Measurements from ENCODE around the gene FRMPD4.

The FRMPD4 gene

GRCh38 chrX:12307961-12308360, 169.7 kb downstream of the FRMPD4 start:
- DNase-seq = no peak

DNA sequence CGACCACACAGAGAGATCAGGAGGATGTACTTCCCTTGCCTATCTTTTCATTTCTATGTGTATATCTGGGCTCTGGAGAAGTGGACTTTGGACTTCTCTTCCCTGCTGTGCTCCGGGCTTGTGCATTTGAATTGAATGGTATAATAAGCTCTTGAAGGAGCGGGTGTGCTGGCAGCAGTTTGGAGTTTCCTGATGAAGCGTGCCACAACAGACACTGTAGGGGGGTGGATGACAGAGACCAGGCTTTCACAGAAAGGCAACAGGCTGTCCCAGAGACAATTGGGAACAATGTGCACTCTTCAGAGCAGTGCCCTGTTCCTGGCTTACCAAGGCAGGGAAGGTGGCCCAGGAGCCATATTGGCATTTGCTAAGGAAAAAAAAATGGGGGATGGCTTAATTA, 170.1 kb downstream of the FRMPD4 start:
- DNase-seq = no peak

DNA sequence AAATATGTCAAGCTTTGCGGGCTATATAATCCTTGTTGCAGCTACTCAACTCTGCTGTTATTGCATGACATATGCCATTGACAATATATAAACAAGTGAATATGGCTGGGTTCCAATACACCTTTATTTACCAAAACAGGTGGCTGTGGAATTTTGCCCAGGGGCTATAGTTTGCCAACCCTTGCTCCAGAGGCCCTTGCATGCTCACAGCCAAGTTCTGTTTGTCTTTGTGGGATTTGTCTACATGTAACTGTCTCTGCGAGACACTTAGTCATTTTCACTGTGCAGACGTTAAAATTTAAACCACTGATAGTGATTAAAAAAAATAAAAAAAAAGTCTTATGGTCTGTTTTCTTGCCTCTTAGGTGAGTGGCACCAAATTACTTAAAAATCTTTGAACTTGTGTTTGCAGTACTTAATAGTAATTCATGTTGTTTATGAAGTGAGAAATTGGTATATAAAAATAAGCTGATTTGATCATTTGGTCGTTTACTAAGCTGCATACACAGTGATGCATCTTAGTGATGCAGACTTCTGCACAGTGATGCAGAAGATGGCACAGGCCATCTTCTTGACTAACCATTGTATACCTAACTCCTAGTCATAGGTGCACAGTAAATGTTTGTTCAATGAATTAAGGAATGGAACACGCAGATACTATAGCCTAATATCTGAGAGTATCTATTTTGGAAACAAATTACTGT, 170.9 kb downstream of the FRMPD4 start:
- no peak for DNase-seq

GRCh38 chrX:12309744-12310076, 171.4 kb downstream of the FRMPD4 start:
- DNase-seq = no peak

DNA sequence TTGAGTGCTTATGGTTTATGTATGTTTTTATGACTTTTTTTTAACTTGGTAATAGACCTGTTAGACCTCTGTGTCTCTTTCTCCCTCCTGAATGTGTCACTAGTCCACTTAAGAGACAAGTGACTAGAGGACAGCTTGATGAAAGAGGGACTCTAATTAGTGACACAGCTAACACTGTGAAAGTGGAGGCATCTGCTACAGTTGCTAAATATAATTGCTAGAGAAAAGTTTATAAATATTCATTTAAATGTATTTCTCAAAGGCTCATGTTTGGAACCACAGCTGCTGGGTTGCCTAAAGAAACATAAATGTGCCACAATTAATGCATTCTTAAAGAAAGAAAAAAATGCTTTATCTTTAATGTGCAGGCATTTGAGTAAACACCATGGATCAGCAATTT, 176.4 kb downstream of the FRMPD4 start:
- DNase-seq = no peak

GRCh38 chrX:12315526-12315925, 177.3 kb downstream of the FRMPD4 start:
- no peak for DNase-seq

DNA sequence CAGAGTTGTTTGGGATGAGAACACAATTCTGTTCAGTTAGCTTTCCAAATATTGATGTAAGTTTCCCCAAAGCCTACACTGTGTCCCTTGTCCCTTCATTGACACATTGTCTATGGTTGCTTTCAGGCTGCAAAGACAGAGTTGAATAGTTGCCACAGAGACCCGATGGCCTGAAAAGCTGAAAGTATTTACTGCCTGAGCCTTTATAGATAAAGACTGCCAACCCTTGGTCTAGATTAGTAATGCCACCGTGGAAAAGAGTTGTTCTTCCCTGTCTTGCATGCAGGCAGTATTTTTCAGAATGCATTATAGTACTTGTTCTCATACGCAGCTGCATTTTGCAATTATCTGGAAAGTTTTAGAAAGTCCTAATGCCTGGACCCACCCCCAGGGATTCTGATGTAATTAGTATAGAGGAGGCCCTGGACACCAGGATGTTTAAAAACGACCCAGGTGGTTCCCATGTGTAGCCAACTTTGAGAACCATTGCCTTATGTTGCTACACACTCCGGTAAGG, 180.8 kb downstream of the FRMPD4 start:
- no peak for DNase-seq

GRCh38 chrX:12319992-12320391, 181.7 kb downstream of the FRMPD4 start:
- DNase-seq = no peak

GRCh38 chrX:12322031-12322430, 183.8 kb downstream of the FRMPD4 start:
- DNase-seq = no peak

DNA sequence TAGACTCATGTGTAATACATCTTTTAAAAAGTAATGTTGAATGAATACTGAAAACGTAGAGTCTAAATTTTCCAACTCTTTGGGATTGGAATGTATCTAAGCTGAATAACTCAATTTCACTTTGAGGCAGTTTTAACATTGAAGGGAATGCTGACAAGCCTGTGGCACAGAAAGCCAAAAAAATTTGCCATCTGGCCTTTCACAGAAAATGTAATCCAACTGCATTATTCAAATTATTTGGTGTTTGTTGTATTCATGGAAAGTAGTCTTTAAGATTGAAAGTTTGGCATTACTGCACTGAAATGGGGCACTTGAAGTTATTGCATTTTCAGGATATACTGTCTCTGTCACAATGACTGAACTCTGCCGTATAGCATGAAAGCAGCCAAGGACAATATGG, 186.9 kb downstream of the FRMPD4 start:
- no peak for DNase-seq

DNA sequence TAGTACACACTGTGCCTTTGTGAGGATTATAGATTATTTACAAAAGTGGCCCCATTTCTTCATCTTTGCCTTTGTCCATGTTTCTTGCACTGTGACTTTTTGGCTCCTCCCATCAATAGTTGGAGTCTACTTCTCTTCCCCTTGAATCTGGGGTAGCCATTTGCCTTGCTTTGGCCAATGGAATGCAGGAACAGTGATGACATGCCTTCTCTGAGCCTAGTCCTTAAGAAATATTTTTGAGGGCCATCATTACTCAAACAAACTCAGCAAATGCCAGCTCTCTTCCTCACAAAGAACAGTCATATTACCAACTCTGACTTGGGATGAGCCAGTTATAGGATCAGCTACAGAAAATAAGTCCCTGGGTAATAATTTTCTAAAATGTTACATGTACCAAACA, 189.6 kb downstream of the FRMPD4 start:
- no peak for DNase-seq

- no peak for DNase-seq
These were observed 191.2 kb downstream of the FRMPD4 start for GRCh38 chrX:12329476-12329875.

- no peak for DNase-seq
These were observed 192.6 kb downstream of the FRMPD4 start for GRCh38 chrX:12330841-12331240.

- DNase-seq = no peak
These were observed 194.6 kb downstream of the FRMPD4 start for GRCh38 chrX:12332786-12333347.

GRCh38 chrX:12339921-12340320, 201.6 kb downstream of the FRMPD4 start:
- DNase-seq = no peak

GRCh38 chrX:12344954-12345353, 206.7 kb downstream of the FRMPD4 start:
- DNase-seq = no peak

- DNase-seq = no peak
These were observed 210.9 kb downstream of the FRMPD4 start for GRCh38 chrX:12349201-12349600.

- no peak for DNase-seq
These were observed 214.6 kb downstream of the FRMPD4 start for GRCh38 chrX:12352922-12353321.

DNA sequence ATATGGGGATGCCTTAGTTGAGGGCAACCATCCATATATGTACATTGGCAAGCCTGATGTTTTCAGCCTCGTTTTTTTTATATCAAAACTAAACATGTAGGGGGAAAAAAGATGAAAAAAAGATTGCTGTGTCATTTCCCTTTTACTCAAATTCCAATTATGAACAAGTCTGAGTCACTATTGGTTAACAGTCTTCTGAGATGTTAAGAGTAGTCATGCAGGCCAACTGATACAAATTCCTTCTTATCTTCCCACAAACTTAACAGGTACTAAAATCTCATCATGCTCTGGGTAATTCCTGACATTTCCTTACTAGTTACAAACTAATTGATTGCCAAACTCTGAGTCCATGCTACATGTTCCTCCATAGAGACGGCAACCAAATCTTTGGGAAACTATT, 222.1 kb downstream of the FRMPD4 start:
- DNase-seq = no peak

DNA sequence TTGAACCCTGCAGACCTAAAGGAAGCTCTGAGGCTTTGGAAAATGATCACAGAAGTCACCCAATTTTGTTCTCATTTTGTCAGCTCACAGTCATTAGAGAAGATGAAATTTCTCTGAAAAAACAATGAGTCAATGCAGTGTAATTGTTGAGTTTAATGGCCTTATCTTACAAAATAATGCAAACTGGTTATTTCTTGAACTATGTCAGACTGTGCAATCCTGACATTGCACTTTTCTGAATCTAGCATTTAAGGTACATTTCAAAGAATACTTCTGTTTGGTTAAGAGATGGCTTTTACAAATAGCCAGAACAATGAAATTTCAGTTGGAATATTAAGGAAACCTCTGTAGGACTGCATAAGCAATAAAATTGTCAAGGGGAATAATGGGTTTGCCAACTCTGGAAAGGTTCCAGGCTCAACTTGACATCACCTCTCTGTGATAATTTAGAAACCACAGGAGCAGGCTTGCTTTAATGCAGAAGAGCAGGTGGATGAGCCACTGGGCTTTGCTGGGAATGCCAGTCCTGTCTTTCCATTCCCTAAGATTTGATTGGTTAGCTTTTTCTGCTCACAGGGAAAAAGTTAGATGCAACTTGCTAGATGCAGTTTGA, 222.8 kb downstream of the FRMPD4 start:
- DNase-seq = no peak

- no peak for DNase-seq
These were observed 224.9 kb downstream of the FRMPD4 start for GRCh38 chrX:12363216-12363615.

GRCh38 chrX:12366440-12366839, 228.2 kb downstream of the FRMPD4 start:
- no peak for DNase-seq

- no peak for DNase-seq
These were observed 229.0 kb downstream of the FRMPD4 start for GRCh38 chrX:12367254-12367653.

DNA sequence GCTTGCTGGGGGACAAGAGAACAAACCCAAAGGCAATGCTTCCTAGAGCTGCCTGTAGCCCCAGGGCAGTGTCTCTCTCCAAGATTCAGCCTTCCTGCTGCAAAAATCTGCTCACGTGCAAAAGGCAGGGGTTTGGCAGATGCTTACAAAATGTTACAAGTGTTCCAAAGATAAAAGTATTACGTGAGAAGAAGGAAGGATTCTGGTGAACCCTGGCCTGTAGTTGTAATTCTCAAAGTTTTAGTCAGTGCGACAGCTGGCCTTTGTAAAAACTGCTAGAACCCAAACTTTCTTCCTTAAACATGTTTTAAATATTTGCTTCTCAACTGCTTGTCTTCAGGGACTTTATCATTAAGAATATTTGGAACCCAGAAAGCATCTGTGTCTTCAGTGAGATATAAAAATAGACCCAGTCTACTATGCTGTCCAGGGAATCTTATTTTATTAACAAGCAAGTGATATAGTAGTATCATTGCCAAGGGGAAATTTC, 232.3 kb downstream of the FRMPD4 start:
- DNase-seq = no peak

Measured in stimulated activated CD4-positive, alpha-beta T cell treated with anti-CD3 and anti-CD28 coated beads, Interleukin-15, amount 100 ng/mL, for 24 hours (primary cell).